ENCODE results near the gene RIMS4. TPM values are rescaled to one million over a fixed set of nuclear protein-coding genes. Genes with fewer than 3 reads are reported as not detected.

RIMS4 gene
- total and polyA plus RNA-seq, 2 of the 13 experiments (the other 11 are each of a cell fraction or from before 2014, with no cell fraction given), result 0.01 to 0.07 TPM

DNA sequence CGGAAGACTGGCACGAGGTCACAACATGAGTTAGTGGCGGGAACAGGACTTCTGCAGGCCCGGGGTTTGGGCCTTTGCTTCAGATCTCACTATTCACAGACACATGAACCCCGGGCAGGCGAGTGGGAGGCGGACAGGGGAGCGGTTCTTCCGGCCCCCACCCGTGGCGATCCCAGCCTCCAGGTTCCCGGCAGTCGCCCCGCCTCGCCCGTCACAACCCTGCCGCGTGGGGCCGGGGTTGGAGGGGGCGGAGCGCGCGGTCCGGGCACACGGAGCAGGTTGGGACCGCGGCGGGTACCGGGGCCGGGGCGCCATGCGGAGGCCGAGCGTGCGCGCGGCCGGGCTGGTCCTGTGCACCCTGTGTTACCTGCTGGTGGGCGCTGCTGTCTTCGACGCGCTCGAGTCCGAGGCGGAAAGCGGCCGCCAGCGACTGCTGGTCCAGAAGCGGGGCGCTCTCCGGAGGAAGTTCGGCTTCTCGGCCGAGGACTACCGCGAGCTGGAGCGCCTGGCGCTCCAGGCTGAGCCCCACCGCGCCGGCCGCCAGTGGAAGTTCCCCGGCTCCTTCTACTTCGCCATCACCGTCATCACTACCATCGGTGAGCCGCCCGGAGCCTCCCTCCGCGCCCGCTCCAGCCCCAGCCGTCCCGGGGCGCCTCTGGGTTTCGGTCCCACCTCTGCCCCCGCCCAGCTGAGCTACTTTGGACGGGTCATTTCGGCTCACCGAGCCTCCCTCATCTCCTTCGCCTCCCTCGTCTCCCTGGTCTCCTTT lies 64.6 kb downstream of the RIMS4 start, which contains the start of gene KCNK15 (continued):
- TF ChIP-seq, protein P1, sequence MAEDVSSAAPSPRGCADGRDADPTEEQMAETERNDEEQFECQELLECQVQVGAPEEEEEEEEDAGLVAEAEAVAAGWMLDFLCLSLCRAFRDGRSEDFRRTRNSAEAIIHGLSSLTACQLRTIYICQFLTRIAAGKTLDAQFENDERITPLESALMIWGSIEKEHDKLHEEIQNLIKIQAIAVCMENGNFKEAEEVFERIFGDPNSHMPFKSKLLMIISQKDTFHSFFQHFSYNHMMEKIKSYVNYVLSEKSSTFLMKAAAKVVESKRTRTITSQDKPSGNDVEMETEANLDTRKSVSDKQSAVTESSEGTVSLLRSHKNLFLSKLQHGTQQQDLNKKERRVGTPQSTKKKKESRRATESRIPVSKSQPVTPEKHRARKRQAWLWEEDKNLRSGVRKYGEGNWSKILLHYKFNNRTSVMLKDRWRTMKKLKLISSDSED (CRISPR knock-in tag; IDR thresholded peaks at IDR 0.05), result no peak
- TF ChIP-seq SMARCE1 (IDR thresholded peaks at IDR 0.05; ENCODE audit: borderline replicate concordance), result no peak
- TF ChIP-seq SRSF1 (optimal IDR thresholded peaks at IDR 0.05; ENCODE audit: low read depth, low read length), result no peak
- TF ChIP-seq NFE2 (CRISPR knock-in tag; IDR thresholded peaks at IDR 0.05), result no peak
- TF ChIP-seq, protein P2, sequence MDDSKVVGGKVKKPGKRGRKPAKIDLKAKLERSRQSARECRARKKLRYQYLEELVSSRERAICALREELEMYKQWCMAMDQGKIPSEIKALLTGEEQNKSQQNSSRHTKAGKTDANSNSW (CRISPR knock-in tag; IDR thresholded peaks at IDR 0.05; ENCODE audit: borderline replicate concordance), result no peak
- TF ChIP-seq, protein P3, sequence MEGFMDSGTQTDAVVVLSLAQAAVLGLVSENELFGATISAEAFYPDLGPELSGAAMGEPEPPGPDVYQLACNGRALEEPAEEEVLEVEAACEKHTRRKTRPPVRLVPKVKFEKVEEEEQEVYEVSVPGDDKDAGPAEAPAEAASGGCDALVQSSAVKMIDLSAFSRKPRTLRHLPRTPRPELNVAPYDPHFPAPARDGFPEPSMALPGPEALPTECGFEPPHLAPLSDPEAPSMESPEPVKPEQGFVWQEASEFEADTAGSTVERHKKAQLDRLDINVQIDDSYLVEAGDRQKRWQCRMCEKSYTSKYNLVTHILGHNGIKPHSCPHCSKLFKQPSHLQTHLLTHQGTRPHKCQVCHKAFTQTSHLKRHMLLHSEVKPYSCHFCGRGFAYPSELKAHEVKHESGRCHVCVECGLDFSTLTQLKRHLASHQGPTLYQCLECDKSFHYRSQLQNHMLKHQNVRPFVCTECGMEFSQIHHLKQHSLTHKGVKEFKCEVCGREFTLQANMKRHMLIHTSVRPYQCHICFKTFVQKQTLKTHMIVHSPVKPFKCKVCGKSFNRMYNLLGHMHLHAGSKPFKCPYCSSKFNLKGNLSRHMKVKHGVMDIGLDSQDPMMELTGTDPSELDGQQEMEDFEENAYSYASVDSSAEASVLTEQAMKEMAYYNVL (CRISPR knock-in tag; IDR thresholded peaks at IDR 0.05; ENCODE audit: borderline replicate concordance), result 0 out of 2 replicates have a peak, but pooled peaks have one; percentile 19
- peak; percentile 22; the same call in 1 of the 2 replicates for TF ChIP-seq SP4 (CRISPR knock-in tag; IDR thresholded peaks at IDR 0.05)
- TF ChIP-seq MED1 (CRISPR knock-in tag; IDR thresholded peaks at IDR 0.05), result no peak
- TF ChIP-seq JARID2 (CRISPR knock-in tag; IDR thresholded peaks at IDR 0.05; ENCODE audit: insufficient replicate concordance), result no peak
- TF ChIP-seq, protein P4, sequence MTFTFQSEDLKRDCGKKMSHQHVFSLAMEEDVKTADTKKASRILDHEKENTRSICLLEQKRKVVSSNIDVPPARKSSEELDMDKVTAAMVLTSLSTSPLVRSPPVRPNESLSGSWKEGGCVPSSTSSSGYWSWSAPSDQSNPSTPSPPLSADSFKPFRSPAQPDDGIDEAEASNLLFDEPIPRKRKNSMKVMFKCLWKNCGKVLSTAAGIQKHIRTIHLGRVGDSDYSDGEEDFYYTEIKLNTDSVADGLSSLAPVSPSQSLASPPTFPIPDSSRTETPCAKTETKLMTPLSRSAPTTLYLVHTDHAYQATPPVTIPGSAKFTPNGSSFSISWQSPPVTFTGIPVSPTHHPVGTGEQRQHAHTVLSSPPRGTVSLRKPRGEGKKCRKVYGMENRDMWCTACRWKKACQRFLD (CRISPR knock-in tag; IDR thresholded peaks at IDR 0.05; ENCODE audit: borderline replicate concordance), result no peak
- TF ChIP-seq ZNF839 (CRISPR knock-in tag; IDR thresholded peaks at IDR 0.05; ENCODE audit: borderline replicate concordance), result no peak
- no peak for TF ChIP-seq POGZ (CRISPR knock-in tag; IDR thresholded peaks at IDR 0.05)
- no peak for TF ChIP-seq GTF2F1 (IDR thresholded peaks at IDR 0.05; ENCODE audit: low read length)
- peak; percentile 79; the same call in 1 of the 2 replicates for TF ChIP-seq PCBP1 (IDR thresholded peaks at IDR 0.05; ENCODE audit: borderline replicate concordance, low read depth, low read length)
- TF ChIP-seq ELF3 (CRISPR knock-in tag; IDR thresholded peaks at IDR 0.05), result no peak
- TF ChIP-seq, protein P5, sequence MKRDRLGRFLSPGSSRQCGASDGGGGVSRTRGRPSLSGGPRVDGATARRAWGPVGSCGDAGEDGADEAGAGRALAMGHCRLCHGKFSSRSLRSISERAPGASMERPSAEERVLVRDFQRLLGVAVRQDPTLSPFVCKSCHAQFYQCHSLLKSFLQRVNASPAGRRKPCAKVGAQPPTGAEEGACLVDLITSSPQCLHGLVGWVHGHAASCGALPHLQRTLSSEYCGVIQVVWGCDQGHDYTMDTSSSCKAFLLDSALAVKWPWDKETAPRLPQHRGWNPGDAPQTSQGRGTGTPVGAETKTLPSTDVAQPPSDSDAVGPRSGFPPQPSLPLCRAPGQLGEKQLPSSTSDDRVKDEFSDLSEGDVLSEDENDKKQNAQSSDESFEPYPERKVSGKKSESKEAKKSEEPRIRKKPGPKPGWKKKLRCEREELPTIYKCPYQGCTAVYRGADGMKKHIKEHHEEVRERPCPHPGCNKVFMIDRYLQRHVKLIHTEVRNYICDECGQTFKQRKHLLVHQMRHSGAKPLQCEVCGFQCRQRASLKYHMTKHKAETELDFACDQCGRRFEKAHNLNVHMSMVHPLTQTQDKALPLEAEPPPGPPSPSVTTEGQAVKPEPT (CRISPR knock-in tag; IDR thresholded peaks at IDR 0.05; ENCODE audit: low read depth), result no peak; the same call in 1 of the 2 replicates
- TF ChIP-seq ZFX (CRISPR knock-in tag; IDR thresholded peaks at IDR 0.05; ENCODE audit: low read depth), result peak; percentile 34; the same call in 1 of the 2 replicates
- peak; percentile 98 for TF ChIP-seq MTF2 (CRISPR knock-in tag; IDR thresholded peaks at IDR 0.05; ENCODE audit: borderline replicate concordance)
